NCI-H128 (cell line): ENCODE results near the gene IPO7.

ENCODE experiments used
- DNase-seq: peaks from one replicate; lab custom pipeline; 2025; ENCODE audit not compliant: unreplicated experiment; lab: John Stamatoyannopoulos, UW

Gene IPO7

DNA sequence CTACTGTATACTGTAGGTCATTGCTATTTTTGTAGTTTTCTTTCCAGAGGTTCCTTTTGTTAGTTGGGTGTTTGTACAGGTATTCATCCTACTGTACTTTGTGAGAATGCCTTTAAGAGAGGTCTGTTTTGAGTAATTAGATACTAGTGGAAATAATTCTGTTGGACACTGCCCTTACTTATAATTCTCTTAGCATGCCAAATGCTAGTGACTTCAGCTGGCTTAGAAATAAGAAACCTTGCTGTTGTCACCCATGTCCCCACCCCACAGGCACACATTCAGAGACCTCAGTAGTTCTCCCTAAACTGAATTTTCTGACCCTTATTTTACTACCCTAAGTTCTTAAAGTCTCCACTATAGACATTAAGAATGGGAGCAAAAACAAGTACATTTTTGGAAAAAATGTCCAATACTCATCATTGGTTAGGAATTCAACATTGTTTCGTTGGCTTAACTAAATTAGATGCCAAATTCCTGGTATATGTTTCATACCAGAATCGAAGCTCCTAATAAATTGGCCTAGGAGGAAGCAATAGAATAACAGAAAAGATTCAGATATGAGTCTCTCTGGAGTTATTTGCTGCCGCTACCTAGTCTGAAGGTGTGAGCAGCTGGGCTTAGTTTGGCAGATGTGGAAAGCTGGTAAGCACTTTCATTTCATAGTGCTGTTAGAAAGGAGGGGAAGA is 104.8 kb downstream of the IPO7 start:
- DNase-seq: no peak

DNA sequence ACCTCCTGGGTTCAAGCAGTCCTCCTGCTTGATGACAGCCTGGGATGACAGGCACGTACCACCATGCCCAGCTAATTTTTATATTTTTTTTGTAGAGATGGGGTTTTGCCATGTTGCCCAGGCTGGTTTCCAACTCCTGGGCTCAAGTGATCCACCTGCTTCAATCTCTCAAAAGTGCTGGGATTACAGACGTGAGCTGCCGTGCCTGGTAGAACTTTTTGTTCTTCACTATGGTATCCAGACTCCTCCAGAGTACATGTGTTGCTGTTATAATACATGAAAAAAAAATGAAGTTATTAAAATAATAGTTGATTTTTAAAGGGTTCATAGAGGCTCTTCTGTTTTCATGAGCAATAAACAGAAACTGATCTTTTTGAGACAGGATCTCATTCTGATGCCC is 105.9 kb downstream of the IPO7 start:
- DNase-seq: no peak

DNA sequence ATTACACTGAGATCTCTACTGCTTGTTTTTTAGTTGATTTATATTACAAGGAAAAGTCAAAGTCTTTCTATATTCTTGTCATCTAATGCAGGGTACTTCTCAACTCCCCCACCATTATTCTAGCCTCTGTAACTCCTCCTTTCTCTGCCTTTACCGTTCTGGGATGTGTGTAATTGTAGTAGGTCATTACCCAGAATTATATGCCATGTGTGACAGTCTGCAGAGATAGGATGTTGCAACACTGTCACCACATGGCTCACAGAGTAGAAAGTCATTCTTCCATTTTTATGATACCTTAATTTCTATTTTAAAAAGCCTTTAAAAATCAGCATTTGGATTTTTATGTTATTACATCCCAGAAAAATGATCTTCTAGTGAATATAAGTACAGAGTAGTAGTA is 109.0 kb downstream of the IPO7 start:
- no peak for DNase-seq

DNA sequence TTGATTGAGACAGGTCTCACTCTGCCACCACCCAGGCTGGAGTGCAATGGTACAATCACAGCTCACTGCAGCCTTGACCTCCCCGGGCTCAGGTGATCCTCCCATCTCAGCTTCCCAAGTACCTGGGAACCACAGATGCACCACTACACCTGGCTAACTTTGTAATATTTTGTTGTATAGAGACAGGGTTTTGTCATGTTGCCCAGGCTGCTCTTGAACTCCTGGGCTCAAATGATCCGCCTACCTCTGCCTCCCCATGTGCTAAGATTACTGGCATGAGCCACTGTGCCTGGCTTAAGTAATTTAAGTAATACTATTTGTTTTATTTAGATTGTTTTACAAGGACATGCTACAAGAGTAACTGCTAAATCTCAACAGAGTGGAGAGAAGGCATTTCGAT is 109.9 kb downstream of the IPO7 start:
- no peak for DNase-seq

DNA sequence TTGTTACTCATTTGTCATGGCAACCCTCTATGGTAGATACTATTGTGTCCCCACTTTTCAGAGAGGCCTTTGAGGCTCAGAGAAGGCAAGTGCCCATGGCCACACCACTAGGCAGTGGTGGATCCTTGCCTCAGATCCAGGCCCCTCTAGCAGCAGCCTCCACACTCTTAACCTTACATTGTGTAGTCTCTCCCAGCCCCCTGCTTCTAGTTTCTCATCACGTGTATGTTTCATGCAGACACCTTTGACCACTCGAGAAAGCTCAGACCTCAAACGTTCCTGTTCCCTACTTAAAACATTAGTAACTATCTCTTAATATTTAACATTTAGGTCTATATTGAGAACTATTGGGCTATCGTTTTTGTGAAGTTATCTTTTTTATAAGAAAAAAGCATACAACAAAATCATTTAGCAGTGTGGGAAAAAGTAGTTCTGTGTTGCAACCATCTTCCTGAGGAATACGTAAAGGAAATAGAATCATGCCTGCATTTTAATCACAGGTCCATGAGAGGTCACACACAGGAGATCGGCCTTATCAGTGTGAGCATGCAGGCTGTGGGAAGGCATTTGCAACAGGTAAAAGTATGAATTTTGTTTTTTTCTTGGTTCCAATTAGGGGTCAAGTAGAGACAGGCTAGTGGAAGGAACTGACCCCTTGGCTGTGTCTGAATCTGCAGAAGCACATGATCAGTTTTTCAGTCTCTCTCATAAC is 111.5 kb downstream of the IPO7 start:
- DNase-seq: no peak
